Skin of body (tissue), 2 donors: ENCODE measurements around the gene GADD45GIP1. TPM values are rescaled to one million over a fixed set of nuclear protein-coding genes. Genes with fewer than 3 reads are reported as not detected.
"Not testable (repeated sequence)": the region's sequence is repeated elsewhere in the genome, so short reads cannot be mapped to it uniquely, and the experiment has no call there.

ENCODE experiments used
- DNase-seq: peaks from one replicate; lab custom pipeline; 2025; lab: John Stamatoyannopoulos, UW
- total RNA-seq: library from RNA; depleted of rRNA; stranded (reverse); fragments of >200 nt; gene quantifications from one replicate; pipeline ENCODE4 v1.2.3, GENCODE V29; 2014

The GADD45GIP1 gene
- total RNA-seq, 1 donor from 2014 or later, result 13.9 TPM

- no peak for DNase-seq
These were observed 33.4 kb upstream of the GADD45GIP1 start for GRCh38 chr19:12990431-12990830.

GRCh38 chr19:12987781-12988180 is 30.8 kb upstream of the GADD45GIP1 start:
- DNase-seq, result no peak

DNA sequence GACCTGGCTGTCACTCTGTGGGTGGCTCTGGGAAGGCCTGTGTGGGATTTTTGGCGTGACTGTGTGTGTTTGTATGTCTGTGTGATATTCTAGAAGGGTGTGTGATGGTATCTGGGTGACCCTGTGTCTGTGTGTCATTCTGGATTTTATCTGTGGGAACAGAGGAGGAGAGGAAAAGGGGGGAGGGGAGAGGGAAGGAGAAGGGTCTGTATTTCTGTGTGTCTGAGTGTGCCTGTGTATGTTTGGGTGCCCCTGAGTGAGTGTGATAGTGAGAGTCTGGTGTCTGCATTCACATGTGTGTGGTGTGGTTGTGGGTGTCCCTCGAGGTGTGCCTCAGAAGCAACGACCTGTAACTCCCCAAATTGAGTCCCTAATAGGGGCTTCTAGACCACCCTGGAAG is 30.2 kb upstream of the GADD45GIP1 start:
- DNase-seq, result no peak

DNA sequence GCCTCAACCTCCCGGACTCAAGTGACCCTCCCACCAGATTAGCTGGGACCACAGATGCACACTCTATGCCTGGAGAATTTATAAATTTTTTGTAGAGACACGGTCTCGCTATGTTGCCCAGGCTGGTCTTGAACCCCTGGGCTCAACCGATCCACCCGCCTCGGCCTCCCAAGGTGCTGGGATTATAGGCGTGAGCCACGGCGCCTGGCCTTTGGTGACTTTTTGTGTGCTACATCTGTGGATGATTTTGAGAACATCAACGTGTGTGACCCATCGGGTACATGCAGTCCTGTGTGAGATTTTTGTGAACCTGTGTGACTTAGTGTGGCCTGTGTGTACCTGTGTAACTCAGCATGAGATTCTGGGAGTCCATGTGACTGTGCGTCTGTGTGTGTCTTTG is 29.7 kb upstream of the GADD45GIP1 start:
- DNase-seq, result no peak

DNA sequence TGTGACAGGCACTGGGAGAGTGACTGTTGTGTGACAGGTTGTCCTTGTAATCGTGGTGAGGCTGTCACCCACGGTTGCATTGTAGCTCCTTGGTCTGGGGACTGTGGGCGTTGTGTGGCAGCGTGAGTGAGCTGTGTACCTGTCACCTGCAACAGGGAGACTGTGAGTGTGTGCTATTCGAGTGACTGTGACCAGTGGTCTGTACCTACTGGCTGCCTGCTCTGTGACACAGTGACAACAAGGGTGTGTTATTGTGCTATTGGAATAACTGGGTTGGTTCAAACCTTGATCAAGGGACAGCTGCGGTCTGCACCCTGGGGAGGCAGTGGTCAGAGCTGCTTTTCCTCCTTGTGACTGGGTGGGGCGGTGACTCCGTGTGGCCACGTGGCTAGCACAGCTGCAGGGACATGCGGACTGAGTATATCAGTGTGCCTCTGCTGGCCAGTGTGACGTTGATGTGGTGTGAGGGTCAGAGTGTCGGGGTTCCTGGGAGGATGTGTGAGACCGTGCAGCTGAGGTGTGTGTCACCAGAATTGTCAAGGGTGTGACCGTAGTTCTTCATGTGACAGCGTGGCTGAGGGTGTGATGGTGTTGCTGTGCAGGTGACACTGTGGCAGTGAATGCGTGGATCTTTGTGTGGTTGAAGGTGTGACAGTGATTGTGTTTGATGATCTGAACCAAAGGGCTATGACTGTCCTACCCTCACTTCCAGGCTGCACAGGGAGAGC is 28.2 kb upstream of the GADD45GIP1 start:
- no peak for DNase-seq

DNA sequence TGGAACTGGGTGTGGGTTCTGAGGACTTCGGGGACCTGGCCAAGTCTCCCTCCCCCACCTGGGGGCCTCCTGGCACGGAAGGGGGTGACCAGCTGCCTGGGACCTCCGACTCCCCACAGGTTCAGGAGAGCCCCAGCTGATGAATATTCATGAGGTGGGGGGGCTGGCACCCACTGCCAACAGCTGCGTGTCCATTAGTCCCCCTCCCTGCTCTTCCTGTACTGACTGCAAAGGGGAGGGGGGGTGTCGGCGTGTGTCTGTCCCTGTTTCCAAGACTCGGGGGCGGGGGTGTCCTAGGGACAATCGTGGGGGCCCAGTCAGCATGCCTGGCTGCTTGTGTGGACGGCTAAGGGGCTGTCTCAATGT is 27.6 kb upstream of the GADD45GIP1 start:
- DNase-seq, result no peak

- DNase-seq, result no peak
These were observed 27.2 kb upstream of the GADD45GIP1 start for GRCh38 chr19:12984143-12984627.

GRCh38 chr19:12983542-12984142 is 26.6 kb upstream of the GADD45GIP1 start:
- peak; percentile 88 for DNase-seq

GRCh38 chr19:12983091-12983490 is 26.1 kb upstream of the GADD45GIP1 start:
- no peak for DNase-seq

- no peak for DNase-seq
These were observed 25.6 kb upstream of the GADD45GIP1 start for GRCh38 chr19:12982648-12983047.

DNA sequence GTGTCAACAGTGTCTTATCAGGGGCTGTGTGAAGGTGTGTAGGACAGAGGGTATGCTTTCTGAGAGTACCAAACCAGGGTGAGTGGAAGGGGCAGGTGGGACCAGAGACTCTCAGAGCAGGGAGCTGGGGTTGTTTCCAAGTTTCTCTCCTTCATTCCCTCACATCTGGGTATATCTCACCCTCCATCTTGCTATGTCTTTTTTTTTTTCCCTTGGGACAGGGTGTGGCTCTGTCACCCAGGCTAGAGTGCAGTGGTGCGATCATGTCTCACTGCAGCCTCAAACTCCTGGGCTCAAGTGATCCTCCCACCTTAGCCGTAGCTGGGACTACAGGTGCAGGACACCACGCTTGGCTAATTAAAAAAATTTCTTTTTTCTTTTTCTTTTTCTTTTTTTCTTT is 23.0 kb upstream of the GADD45GIP1 start:
- DNase-seq, result no peak

DNA sequence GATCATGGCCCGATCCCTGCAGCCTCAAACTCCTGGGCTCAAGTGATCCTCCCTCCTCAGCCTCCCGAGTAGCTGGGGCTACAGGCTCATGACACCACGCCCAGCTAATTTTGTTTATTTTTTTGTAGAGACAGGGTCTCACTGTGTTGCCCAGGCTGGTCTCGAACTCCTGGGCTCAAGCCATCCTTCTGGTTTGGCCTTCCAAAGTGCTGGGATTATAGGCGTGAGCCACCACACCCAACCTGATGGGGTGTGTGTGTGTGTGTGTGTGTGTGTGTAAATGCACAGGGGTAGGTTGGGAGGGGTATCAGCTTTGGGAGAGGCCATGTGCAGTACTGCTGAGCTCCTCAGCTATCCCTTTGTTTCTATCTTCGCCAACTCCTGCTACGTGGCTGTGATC is 19.1 kb upstream of the GADD45GIP1 start:
- DNase-seq, result not testable (repeated sequence)

DNA sequence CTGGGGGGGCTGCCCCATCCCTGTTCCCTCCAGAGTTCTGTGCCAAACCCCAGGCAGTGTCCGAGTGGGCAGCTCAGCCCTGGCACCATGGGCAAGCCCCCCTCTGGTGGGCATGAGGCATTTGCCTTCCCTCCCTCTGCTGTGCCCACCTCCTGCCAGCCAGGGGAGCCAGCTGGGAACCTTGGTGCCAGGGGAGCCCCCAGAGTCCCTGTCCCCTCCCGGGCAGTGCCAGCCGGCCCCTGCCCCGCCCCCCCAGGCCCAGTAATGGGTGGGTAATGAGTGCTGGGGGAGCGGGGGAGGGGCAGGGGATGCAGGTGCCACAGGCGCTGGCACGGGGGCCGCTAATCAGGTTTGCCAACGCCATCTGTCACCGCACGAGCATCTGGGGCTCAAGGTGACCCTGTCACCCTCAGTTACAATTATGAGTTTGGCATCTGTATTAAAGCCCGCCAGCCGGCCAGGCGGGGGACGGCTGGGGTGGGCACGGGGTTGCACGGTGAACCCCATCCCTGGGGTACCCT is 18.3 kb upstream of the GADD45GIP1 start:
- DNase-seq, result no peak

GRCh38 chr19:12974301-12975220 is 17.5 kb upstream of the GADD45GIP1 start:
- DNase-seq, result no peak

- DNase-seq, result no peak
These were observed 16.2 kb upstream of the GADD45GIP1 start for GRCh38 chr19:12973236-12973635.

DNA sequence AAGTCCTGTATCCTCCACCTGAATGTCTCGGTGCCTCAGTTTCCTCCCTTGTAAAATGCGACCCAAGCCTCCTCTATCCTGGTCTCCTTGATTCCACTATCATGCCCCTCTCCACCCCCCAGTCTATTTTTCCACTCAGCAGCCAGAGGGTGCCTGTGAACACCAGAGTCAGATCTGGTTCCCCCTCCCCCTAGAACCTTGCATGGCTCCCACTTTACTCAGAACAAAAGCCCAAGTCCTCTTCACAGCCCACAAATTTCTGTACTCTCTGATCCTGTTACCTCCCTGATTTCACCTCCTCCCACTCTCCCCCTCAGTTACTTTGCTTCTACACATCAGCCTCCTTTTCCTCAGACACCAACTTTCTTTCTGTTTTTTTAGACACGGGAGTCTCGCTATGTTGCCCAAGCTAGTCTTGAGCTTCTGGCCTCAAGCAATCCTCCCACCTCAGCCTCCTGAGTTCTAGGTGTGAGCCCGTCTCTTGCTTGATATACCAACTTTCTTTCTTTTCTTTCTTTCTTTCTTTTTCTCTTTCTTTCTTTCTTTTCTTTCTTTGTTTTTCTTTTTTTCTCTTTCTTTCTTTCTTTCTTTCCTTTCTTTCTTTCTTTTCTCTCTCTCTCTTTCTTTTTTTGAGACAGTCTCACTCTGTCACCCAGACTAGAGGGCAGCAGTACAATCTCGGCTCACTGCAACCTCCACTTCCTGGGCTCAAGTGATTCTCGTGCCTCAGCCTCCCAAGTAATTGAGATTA is 13.2 kb upstream of the GADD45GIP1 start:
- no peak for DNase-seq

- no peak for DNase-seq
These were observed 12.4 kb upstream of the GADD45GIP1 start, which contains the start of gene DAND5 for GRCh38 chr19:12969292-12969988. Gene DAND5 (plus strand): TSS chr19:12969576. CDS start chr19:12969661, 85 bp downstream.

DNA sequence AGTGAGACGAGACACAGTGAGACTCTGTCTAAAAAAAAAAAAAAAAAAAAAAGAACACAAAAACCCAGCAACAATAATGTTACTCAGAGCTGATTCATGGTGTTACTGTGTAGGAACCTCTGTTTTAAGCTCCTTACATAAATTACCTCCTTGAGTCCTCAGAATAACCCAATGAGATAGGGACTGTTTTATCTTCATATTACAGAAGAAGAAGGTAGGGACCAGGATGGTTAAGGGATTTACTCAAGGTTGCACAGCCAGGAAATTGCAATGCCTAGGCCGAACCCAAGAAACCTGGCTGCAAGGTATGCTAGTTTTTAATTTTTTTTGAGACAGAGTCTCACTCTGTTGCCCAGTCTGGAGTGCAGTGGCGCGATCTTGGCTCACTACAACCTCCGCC is 10.9 kb upstream of the GADD45GIP1 start:
- no peak for DNase-seq

- DNase-seq, result no peak
These were observed 8.8 kb upstream of the GADD45GIP1 start for GRCh38 chr19:12965812-12966135.

DNA sequence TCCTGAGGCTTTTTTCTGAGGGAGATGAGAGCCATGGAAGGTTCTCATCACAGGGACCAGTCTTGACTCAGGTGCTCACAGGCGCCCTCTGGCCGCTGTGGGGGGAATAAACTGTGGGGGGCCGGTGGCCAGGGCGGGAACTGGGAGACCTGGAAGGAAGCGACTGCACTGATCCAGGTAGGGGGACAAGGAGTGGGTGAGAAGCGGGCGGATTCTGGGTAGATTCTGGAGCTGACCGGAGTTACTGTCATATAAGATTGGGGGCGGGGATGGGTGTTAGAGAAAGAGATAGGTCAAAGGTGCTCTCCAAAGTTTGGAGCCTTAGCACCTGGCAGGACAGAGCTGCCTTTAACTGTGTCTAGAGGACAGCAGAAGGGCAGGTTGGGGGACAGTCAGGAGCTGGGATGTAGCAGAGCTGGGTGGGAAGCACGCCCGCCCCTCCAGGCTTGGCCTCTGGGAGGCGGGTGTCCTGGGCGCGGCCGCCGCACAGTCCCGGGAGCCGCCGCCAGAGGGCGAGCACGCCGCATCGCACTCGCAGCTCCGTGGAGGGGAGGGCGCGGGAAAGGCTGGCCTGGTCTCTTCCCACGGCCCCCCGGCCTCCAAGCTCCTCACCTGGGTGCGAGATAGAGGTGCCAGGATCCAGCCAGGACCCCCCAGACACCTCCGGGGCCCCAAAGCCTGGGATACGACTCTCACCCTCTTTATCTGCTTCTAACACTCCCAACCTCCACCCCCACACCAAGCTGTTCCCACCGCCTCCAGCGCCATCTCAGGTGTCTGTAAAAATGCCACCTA is 8.2 kb upstream of the GADD45GIP1 start:
- peak; percentile 40 for DNase-seq
